ENCODE results near the gene MAGI2. TPM values are rescaled to one million over a fixed set of nuclear protein-coding genes. Genes with fewer than 3 reads are reported as not detected.

The MAGI2 gene
- total and polyA plus RNA-seq, 2 donors (not counting 3 experiments of a cell fraction or from before 2014, with no cell fraction given) = 0.28 to 6.0 TPM

DNA sequence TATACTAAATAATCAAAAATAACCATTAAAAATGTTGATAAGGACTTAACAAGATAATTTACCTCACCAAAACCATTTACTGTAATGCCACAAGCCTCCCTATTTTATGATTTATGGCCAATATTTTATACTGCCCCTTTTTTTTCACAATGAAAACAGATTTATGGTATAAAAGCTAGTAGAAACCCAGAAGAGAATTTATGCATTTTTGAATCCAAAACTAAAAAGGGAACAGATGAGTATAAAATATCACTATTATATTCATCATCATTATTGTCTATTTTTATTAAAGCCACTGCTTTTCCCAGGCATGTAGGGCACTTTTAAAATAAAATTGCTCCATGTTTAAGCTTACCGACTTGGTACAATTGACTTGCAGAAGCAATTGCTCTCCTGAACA is 1229.9 kb downstream of the MAGI2 start:
- Histone ChIP-seq H3K27ac (ENCODE audit: insufficient read depth, low read depth, low read length) (no peak overlapping the region), H3K4me3 (replicated peaks in 1 of 3; ENCODE audit: insufficient read depth in 1 of 3, low read depth in 1 of 3, low read length in 3 of 3) (no peak overlapping the region), H3K9me1 (replicated peaks; ENCODE audit: control insufficient read depth, extremely low read depth, insufficient read depth, low read length) (no peaks in the 10 kb centered on the region), H3K9me3 (replicated peaks; ENCODE audit: control insufficient read depth, insufficient read depth, low read length) (no peaks in the 10 kb centered on the region), H3K4me2 (ENCODE audit: insufficient read depth, low read length) (no peak overlapping the region), H3K79me2 (ENCODE audit: control insufficient read depth, insufficient read depth, low read length) (no peaks in the 10 kb centered on the region), H3K9ac (replicated peaks; ENCODE audit: extremely low read depth, insufficient read depth, low read length) (no peak overlapping the region), H2AFZ (ENCODE audit: low read depth, low read length) (no peak overlapping the region), H3K27me3 (ENCODE audit: control insufficient read depth in 2 of 2, insufficient read depth in 2 of 2, low read length in 2 of 2) (peaks cover 0 to 2% of the 10 kb centered on the region in 2 experiments), H3K36me3 (ENCODE audit: control insufficient read depth in 2 of 2, extremely low read depth in 1 of 2, insufficient read depth in 2 of 2, low read length in 2 of 2) (no peaks in the 10 kb centered on the region), H3K4me1 (ENCODE audit: control insufficient read depth, extremely low read depth, insufficient read depth, low read length) (no peaks in the 10 kb centered on the region), H4K20me1 (replicated peaks; ENCODE audit: control insufficient read depth, extremely low read depth, insufficient read depth, low read length) (no peaks in the 10 kb centered on the region)
- CTCF ChIA-PET = interaction anchor here (1.1 to 3.9 kb wide), 3 partner anchors 13 to 89 kb away, joined by 3 to 13 read pairs (median 10); no protein-coding TSS in a partner anchor
- TF ChIP-seq POLR2A (IDR thresholded peaks at IDR 0.05; ENCODE audit: low read depth, low read length) (no peak), GATA2 (IDR thresholded peaks at IDR 0.05; ENCODE audit: insufficient read depth, insufficient read length, low read depth, low read length) (no peak), FOS (IDR thresholded peaks at IDR 0.05; ENCODE audit: borderline replicate concordance, insufficient read depth, low read length) (no peak), MYC (IDR thresholded peaks at IDR 0.05; ENCODE audit: low read depth, low read length) (no peak), EZH2 (IDR thresholded peaks at IDR 0.05; ENCODE audit: borderline replicate concordance, low read depth, low read length, severe bottlenecking) (no peak), POLR2AphosphoS5 (IDR thresholded peaks at IDR 0.05; ENCODE audit: insufficient read depth, low read depth, low read length) (no peak), JUN (IDR thresholded peaks at IDR 0.05; ENCODE audit: borderline replicate concordance, insufficient read depth, insufficient read length, low read depth) (no peak)
- TF ChIP-seq, protein P1, sequence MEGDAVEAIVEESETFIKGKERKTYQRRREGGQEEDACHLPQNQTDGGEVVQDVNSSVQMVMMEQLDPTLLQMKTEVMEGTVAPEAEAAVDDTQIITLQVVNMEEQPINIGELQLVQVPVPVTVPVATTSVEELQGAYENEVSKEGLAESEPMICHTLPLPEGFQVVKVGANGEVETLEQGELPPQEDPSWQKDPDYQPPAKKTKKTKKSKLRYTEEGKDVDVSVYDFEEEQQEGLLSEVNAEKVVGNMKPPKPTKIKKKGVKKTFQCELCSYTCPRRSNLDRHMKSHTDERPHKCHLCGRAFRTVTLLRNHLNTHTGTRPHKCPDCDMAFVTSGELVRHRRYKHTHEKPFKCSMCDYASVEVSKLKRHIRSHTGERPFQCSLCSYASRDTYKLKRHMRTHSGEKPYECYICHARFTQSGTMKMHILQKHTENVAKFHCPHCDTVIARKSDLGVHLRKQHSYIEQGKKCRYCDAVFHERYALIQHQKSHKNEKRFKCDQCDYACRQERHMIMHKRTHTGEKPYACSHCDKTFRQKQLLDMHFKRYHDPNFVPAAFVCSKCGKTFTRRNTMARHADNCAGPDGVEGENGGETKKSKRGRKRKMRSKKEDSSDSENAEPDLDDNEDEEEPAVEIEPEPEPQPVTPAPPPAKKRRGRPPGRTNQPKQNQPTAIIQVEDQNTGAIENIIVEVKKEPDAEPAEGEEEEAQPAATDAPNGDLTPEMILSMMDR (IDR thresholded peaks at IDR 0.05; ENCODE audit: extremely low read depth in 1 of 2, insufficient read depth in 1 of 2, low read depth in 1 of 2, low read length in 2 of 2) = no peak
- TF ChIP-seq, protein P2, sequence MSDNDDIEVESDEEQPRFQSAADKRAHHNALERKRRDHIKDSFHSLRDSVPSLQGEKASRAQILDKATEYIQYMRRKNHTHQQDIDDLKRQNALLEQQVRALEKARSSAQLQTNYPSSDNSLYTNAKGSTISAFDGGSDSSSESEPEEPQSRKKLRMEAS (IDR thresholded peaks at IDR 0.05; ENCODE audit: insufficient read depth, insufficient read length) = no peak
- dilution Hi-C loops (cut with MboI; ENCODE audit: extremely low pct_ligation_motif_present, low sequenced_read_pairs) (no loop called here), intact Hi-C loops (cut with micrococcal nuclease) (no loop called here)
- POLR2A ChIA-PET = no interaction called here
- FAIRE-seq (no peak), DNase-seq (ENCODE audit: low read depth, low spot score) (no peak)
- no TSS peak for BruUV-seq (replicated peaks)
